GM21381 (cell line): ENCODE measurements around the gene IL13RA1.
"Not testable (repeated sequence)": the region's sequence is repeated elsewhere in the genome, so short reads cannot be mapped to it uniquely, and the experiment has no call there.

Experiments used
- ATAC-seq: cut with Tn5 transposase; IDR thresholded peaks from one replicate; pipeline ENCODE4 v1.9.1; 2021; ENCODE audit warnings: mild to moderate bottlenecking, moderate library complexity; ENCODE audit not compliant: unreplicated experiment

IL13RA1 gene

DNA sequence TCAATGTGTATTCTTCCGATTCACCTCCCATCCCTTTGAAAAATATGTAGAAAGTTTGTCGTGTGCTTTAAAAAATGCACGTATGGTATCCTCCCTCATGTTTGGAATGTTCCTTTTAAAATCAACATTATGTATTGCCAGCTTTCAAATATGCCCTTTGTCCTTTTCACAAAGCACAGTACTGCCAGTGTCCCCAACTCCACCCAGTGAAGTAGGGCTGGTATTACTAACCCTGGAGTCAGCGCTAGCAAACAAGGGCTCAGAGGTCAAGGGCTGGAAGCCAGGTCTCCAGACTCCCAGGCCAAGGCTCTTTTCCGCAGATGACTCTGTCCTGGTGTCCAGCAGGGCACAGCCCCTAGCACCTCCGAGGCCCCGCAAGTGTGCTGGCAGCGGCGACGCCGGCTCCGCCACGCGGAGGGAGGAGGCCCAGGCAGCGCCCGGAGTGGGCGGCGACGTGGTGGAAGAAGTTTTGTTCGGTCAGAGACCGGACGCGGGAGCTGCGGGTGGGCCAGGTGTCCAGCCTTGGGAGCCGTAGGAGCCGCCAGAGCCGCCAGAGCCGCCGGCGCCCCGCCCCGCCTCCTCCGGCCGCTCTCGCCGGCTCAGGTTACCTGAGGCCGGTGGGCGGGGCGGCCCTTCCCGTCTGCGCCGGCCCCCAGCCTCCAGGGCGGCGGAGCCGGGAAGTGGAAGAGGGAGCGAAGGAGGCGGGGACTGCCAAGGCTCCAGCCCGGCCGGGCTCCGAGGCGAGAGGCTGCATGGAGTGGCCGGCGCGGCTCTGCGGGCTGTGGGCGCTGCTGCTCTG lies at the start of gene IL13RA1:
IL13RA1 (plus strand) TSS at position 720 of the 799 bp plus-strand sequence; CDS start at position 753, 33 bp downstream.
- ATAC-seq, result peak; percentile 49

DNA sequence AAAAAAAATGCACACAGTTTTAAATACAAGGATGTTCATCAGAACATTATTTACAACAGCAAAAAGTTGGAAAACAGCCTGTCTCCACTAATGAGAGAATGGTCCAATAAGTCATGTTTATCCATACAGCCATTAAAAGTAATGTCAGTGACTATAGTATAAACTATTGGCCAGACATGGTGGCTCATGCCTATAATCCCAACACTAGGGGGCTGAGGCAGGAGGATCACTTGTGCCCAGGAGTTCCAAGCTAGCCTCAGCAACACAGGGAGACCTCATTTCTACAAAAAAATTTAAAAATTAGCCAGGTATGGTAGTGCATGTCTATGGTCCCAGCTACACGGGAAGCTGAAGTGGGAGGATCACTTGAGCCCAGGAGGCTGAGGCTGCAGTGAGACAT lies 48.1 kb upstream of the IL13RA1 start:
- no peak for ATAC-seq

DNA sequence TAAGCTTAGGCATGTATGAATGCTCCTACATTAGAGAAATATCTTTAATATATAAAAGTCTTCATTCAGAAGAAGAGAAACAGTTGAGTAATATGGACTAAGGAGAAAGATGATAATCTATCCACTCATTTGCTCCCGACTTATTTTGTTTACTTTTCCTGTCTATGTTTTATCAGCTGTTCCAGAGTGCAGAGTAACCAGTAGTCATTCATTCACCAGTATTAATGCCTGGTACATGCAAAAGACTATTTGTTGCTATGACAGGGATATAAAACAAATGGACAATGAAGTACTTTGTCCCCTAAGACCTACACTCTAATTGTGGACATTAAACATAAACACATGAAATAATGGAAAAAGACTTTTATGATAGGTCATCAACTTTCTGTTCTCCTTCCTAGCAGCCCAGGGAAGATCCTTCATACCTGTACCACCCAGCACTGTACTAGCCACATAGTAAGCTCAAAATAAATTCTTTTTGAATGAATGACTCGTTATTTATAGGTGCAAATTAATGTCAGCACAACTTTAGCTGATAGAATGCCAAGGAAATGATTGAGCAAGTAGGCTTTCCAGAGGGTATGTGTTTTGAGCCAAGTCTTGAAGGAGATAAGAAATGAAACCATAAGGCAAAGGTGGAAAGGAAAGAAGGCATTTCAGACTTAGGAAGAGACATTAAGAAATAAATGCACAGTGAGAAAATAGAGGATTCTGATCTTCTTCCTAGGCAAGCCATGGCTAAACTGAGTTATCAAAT lies 45.0 kb upstream of the IL13RA1 start:
- no peak for ATAC-seq

DNA sequence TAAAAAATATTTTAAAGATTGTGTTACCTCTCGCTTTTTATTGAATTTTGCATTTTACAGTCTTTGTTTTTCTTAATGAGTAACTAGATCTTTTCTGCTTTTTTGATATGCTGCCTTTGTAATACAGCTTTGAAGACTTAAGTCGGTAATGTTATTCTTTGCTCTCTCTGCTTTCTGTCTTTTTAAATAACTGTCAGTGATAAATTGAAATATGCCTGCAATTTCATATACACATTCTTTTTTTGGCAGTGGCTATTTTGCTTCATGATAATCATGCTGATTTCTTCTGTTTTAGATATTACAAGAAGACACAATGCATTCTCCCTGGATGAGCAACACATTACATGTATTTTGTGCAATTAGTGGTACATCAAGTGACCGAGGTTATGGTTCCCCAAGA lies 42.0 kb upstream of the IL13RA1 start:
- no peak for ATAC-seq

DNA sequence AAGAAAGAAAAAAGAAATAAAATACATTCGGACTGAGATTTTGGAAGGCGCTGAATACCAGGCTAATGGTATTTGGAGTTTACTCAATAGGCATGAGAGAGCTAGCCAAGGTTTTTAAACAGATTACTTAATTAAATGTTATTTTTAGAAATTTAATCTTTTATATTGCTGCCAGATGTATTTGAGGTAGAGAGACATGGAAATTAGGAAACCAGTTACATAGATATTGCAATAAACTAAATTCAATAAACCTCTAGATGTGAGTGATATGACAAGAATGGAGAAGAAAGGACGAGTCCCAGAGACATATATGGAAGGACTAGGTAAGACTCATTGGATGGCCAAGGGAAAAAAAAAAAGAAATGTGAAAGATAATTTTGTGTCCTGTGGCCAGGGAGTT lies 38.5 kb upstream of the IL13RA1 start:
- ATAC-seq, result no peak

DNA sequence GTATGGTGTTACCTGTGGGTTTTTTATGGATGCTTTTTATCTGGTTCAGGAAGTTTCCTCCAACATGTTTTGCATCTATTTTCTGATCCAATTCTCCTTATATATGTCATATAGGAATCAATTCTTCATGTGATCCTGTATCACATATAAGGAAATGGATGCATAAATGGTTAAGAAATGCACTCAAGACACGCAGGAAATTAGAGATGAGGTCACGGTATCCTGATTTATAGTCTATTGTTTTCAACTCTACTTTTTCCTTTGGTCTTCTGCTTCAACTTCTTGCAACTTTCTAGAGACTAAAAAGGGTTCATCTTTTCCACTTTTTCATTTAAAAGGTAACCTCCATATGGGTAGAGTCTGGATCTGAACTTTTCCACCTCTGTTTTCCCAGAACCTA lies 33.6 kb upstream of the IL13RA1 start:
- no peak for ATAC-seq

DNA sequence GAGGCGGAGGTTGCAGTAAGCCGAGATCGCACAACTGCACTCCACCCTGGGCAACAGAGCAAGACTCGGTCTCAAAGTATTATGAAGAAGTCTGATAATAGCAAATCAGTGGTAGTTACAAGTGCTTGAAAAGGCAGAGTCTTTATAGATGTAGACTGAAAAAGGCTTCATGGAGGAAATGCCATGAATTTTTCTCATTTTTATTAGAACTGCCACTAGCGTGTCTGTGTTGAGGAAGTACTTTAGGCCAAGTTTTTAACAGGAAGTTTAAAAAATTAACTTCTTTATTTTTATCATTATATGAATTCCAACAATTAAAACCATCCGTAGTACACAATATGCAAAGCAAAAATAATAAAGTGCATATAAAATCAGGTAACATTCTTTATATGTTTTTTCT lies 32.8 kb upstream of the IL13RA1 start:
- no peak for ATAC-seq

DNA sequence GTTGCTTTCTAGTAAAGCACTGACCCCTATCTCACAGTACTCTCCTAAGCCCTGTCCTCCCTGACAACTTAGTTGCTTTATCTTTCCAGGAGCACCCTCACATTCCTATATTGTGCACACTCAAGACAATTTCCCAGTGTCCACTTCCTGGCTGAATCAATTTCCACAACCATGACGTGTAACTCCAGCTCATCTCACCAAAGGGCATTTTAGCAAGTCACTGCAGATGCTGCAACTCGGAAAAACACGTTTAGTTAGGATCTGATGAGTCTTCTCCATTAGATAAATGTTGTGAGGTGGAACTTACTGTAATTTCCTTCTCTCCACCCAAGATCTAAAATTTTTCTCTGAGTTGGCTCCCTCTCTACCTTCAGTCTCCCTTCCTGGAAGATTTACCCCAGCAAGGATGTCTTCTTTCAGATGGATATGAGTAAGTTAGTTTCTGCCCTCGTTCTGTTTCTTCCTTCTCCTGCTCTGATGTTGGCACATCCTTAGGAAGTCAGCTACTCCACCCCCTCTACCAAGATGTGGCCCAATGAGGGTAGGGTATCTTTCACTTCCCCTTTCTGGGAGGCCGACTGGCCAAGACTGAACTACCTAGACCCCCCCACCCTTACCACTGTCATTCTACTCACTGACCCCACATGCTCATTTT lies 28.8 kb upstream of the IL13RA1 start:
- ATAC-seq, result no peak

DNA sequence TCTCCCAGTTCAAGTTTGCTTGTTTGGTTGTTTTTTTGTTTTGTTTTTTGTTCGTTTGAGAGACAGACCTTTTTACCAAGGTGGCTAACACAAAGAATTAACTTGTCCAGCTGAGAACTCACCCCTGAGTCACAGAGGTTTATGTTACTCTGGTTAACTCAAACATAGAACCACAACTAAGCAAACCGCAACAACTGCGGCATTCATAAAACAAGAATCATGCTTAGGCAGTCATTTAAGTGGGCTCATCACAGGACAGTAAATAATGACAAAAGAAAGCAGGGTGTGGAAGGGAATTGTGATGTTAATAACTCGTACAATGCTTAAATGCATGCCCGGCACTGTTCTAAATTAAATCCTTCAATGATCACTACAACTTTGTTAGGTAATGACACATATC lies 24.7 kb upstream of the IL13RA1 start:
- no peak for ATAC-seq

DNA sequence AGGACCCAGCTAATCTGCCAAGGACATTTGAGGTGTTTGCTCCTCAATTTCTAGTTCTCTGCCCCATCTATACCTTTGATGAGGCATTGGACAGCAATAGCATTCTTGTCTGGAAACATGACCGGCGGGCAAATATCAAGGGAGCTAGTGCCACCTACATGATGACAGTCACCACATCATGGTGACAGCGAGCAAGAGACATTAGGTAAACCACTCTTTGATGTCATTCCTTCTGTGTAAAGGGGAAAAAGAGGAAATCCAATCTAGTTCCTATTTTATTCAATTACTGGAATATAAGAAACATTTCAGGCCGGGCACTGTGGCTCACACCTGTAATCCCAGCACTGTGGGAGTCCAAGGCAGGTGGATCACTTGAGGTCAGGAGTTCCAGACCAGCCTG lies 20.7 kb upstream of the IL13RA1 start:
- ATAC-seq, result no peak

DNA sequence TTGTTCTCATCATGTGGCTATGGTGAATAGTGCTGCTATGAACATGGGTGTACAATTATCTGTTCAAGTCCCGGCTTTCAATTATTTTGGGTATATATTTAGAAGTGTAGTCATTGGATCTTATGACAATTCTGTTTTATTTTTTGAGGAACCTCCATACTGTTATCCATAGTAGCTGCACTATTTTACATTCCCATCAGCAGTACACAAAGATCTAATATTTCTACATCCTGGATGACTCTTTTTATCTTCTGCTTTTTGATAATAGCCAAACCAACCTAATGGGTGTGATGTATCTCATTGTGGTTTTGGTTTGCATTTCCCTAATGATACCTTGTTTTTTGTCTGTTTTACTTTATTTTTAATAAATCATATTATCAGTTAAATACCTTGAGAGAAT lies 12.9 kb upstream of the IL13RA1 start:
- ATAC-seq, result no peak

DNA sequence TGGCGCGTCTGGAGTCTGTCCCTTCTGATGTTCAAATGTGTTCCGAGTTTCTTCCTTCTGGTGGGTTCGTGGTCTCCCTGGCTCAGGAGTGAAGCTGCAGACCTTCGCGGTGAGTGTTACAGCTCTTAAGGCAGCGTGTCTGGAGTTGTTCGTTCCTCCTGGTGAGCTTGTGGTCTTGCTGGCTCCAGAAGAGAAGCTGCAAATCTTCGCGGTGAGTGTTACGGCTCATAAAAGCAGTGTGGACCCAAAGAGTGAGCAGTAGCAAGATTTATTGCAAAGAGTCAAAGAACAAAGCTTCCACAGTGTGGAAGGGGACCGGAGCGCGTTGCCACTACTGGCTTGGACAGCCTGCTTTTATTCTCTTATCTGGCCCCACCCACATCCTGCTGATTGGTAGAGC lies 11.5 kb upstream of the IL13RA1 start:
- not testable (repeated sequence) for ATAC-seq

DNA sequence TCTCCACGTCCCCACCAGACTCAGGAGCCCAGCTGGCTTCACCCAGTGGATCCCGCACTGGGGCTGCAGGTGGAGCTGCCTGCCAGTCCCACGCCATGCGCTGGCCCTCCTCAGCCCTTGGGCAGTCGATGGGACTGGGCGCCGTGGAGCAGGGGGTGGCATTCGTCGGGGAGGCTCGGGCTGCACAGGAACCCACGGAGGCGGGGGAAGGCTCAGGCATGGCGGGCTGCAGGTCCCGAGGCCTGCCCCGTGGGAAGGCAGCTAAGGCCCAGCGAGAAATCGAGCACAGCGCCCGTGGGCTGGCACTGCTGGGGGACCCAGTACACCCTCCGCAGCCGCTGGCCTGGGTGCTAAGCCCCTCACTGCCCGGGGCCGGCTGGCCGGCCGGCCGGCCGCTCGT lies 10.6 kb upstream of the IL13RA1 start:
- not testable (repeated sequence) for ATAC-seq

DNA sequence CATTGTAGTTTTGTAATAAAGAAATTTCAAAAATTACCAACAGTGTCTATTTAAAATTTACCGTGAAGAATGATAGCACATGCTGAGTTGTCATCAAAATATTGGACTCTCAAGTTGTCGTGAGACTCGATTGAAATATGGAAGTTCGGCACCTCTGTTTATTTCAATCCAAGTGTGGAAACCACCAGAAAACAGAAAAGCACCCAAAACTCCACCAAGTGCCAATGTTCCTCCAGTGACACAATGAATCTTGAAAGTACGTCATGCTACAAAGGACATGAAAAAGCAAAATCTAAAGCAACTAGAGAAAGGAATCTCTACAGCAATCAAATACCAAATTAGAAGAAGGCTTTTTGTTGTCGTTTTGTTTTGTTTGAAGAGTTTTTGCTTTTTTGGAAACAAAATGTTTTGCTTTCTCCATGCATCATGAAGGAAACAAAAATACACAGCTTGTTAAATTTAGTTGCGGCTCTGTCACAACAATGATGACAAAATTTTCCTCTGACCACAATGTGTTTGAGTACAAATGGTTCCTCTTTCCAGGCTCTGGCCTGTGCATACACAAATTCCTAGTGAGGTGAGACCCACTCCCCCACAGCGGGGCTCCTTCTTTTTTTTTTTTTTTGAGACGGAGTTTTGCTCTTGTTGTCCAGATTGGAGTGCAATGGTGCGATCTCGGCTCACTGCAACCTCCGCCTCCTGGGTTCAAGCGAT lies 9.6 kb upstream of the IL13RA1 start:
- no peak for ATAC-seq

DNA sequence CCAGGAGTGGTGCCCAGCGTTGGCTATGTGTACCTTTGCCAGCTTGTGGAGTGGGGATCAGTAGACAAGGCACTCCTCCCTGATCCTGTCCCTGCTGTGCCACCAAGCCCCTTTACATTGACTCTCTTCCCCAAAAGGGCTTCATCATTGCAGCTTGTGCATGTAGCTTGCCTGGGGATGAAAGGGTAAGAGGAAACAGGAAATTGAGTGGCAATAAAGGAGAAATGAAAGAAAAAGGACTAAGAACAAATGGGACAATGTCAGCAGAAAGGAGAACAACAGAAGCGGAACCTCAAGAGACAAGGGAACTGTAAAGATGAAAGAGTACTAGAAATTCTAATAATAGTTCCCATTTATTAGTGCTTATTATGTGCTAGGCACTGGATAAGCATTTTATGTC lies 8.7 kb upstream of the IL13RA1 start:
- ATAC-seq, result no peak

DNA sequence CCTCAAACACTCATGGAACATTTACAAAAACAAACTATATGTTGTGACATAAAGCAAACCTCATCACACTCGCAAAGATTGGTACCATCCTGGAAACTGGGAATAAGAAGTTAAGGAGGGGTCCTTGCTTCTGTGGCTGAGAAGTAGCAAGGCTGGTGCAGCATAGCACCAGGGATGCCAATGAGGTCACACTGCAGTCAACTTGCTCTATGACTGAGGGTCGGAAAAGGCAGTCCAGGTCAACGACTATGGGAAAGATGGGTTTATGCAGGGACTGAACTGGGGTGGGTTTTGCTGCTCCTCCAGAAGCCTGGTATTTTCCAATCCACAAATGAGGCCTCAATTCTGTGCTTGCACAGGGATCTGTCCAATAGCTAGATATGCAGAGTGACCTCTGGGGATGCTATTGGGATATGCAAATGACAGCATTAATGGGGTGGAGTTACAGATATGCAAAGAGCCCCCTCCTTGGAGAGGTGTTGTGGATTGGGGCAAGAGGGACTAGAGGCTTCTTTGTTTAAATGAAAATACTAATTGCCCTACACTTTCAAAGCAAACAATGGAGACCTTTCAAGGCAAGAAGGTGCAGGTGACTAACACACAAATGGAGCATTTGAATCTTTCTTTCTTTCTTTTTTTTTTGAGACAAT lies 7.2 kb upstream of the IL13RA1 start:
- ATAC-seq, result no peak

DNA sequence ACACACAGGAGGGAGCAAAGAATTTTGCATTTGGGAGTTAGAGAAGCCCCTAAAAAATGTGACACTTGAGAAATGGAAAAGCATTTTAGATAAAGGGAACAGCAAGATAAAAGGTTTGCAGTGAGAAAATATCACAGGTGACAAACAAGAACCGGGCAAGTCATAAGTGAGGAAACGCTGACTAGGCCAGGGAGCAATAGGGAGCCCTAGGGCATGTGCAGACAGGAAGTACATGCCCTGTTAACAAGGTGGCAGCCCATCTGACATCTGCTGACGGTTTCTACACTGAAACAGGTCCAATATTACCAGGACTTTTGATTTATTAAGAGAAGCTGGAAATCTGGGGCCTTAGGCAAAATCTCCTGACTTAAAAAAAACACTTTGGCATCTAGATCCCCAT lies 4.0 kb upstream of the IL13RA1 start:
- ATAC-seq, result no peak

DNA sequence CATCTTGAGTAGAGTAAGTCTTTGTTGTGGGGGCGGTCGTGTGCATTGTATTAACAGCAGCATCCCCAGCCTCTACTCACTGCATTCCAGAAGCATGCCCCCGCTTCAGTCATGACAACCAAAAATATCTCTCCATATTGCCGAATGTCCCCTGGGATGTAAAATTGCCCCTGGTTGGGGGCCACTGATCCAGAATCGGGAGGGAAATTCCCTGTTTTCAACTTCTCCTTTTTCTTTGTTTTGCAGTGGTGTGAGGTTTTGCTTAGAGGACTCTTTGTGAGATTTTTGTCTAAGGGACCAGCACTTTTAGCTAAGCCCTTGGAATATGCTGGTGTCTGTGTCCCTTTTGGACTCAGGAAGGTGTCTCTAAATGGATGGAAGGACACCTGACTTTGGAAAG lies 3.0 kb upstream of the IL13RA1 start:
- no peak for ATAC-seq

DNA sequence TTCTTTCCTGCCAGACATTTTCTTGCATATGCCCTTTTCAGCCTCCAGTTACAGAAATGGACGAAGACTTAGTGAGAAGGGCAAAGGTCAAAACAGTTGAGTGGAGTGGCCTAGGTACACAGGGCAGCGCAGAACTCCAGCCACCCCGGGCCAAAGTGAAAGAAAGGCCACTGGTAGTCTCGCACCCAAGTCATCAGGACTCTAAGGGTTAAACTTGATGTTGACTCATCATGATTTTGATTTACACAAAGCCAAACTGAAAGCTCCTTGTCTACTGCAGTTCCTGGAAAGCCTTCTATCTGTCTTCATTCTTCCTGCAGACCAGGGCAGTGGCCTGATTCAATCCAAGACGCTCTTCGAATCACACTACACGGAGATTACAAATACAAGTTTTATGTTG lies 2.6 kb upstream of the IL13RA1 start:
- ATAC-seq, result no peak

DNA sequence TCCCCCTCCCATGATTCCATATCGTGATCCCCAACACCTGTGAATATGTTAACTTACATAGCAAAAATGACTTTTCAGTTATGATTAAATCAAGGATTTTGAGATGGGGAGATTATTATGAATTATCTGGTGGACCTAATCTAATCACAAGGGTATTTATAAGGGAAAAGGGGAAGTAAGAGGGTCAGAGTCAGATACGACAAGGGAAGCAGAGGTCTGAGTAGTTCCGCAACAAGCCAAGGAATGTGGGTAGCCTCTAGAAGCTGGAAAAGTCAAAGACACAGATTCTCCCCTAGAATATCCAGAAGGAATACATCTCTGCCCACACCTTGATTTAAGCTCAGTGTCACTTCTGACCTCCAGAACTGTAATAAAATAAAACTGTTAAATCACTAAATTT lies 1.0 kb upstream of the IL13RA1 start:
- no peak for ATAC-seq
